ENCODE measurements around the gene NEURL1.

DNA sequence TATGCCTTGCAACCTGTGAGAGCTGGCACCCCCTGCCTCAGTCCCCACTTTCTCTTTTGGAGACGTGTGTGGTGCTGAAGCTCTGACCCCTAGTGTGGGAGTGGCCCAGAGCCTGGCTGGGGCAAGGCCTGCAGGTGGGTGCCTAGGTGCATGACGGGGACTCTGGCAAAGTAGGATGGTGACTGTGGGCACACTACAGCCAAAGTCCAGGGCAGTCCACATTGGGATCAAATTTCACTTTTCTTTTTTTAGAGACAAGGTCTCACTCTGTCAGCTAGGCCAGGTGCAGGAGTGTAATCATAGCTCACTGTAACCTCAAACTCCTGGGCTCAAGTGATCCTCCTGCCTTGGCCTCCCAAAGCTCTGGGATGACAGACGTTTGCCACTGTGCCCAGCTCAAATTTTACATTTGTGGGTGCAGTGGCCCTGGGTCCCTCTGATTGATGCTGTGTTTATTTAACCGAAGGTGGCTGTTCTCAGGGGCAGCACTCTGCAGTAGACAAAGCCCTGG lies 52.3 kb downstream of the NEURL1 start:
- TF ChIP-seq, protein P1, sequence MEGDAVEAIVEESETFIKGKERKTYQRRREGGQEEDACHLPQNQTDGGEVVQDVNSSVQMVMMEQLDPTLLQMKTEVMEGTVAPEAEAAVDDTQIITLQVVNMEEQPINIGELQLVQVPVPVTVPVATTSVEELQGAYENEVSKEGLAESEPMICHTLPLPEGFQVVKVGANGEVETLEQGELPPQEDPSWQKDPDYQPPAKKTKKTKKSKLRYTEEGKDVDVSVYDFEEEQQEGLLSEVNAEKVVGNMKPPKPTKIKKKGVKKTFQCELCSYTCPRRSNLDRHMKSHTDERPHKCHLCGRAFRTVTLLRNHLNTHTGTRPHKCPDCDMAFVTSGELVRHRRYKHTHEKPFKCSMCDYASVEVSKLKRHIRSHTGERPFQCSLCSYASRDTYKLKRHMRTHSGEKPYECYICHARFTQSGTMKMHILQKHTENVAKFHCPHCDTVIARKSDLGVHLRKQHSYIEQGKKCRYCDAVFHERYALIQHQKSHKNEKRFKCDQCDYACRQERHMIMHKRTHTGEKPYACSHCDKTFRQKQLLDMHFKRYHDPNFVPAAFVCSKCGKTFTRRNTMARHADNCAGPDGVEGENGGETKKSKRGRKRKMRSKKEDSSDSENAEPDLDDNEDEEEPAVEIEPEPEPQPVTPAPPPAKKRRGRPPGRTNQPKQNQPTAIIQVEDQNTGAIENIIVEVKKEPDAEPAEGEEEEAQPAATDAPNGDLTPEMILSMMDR (conservative IDR thresholded peaks at IDR 0.05): no peak
- no peak for TF ChIP-seq EZH2 (IDR thresholded peaks at IDR 0.05; ENCODE audit: low read depth)
